Stimulated activated naive CD8-positive, alpha-beta T cell treated with anti-CD3 and anti-CD28 coated beads, Interleukin-15, amount 100 ng/mL, for 72 hours (primary cell): Measurements from ENCODE around the gene PLCG2.
A peak's percentile ranks its signal among the peaks of the same experiment; 100 is the strongest.
"Not testable (repeated sequence)": the region's sequence is repeated elsewhere in the genome, so short reads cannot be mapped to it uniquely, and the experiment has no call there.

Source experiments
- ATAC-seq: fragments of 150-1000 bp; cut with Tn5 transposase; 2 replicates; pipeline ENCODE4 v1.10.0; 2021; ENCODE audit warnings: mild to moderate bottlenecking, moderate library complexity
- DNase-seq, 2 donors: peaks; one replicate each; pipeline ENCODE4 v3.0.0; 2021 to 2022
- H3K27ac Mint-ChIP-seq, 2 donors: one replicate each; pipeline ENCODE4 v1.8.0; 2022; ENCODE audit warnings: mild to moderate bottlenecking in 2 of 2, mixed read lengths in 2 of 2, moderate library complexity in 2 of 2
- H3K27me3 Mint-ChIP-seq: one replicate; pipeline ENCODE4 v1.8.0; 2022; ENCODE audit warnings: mixed read lengths
- H3K4me1 Mint-ChIP-seq: one replicate; pipeline ENCODE4 v1.8.0; 2022; ENCODE audit warnings: mild to moderate bottlenecking, mixed read lengths
- H3K4me3 Mint-ChIP-seq, 2 donors: one replicate each; pipeline ENCODE4 v1.8.0; 2022; ENCODE audit warnings: mild to moderate bottlenecking in 2 of 2, mixed read lengths in 2 of 2, moderate library complexity in 1 of 2
- H3K9me3 Mint-ChIP-seq, 2 donors: one replicate each; pipeline ENCODE4 v1.8.0; 2022; ENCODE audit warnings: mixed read lengths in 2 of 2

Gene PLCG2

DNA sequence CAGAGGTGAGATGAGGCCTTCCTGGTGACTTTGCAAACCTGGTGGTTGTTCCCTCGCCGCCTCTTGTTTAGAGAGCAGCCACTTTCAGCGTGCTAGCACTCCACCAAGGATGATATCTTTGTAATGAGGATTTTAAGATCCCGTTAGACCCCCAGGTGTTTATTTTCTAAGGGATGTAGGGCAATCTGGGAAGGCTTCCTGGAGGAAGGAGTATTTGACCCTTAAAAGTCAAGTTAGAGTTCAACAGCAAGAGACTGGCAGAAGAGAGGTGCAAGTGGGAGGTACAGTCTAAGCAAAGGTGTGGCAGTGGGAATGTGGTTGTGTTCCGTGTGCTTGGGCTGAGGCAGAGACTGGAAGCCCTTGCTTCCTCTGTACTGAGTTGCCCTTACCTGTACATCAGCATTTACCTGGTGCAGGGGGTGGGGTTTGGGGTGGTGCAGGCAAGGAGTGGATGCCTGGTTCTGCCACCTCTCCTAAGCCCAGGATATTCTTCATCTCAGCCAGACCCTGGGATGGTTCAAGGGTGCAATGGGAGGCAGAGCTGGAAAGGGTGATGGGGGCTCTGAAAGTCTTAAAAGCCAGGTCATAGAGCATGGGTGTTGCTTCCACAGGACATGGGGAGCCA, 148.6 kb downstream of the PLCG2 start:
- Mint-ChIP-seq H3K4me1 (peaks cover 8% of the 10 kb centered on the region), H3K9me3 (no peaks in the 10 kb centered on the region), H3K27me3 (no peaks in the 10 kb centered on the region), H3K4me3 (no peak overlapping the region), H3K27ac (no peak overlapping the region)
- DNase-seq (no peak), ATAC-seq (no peak)

DNA sequence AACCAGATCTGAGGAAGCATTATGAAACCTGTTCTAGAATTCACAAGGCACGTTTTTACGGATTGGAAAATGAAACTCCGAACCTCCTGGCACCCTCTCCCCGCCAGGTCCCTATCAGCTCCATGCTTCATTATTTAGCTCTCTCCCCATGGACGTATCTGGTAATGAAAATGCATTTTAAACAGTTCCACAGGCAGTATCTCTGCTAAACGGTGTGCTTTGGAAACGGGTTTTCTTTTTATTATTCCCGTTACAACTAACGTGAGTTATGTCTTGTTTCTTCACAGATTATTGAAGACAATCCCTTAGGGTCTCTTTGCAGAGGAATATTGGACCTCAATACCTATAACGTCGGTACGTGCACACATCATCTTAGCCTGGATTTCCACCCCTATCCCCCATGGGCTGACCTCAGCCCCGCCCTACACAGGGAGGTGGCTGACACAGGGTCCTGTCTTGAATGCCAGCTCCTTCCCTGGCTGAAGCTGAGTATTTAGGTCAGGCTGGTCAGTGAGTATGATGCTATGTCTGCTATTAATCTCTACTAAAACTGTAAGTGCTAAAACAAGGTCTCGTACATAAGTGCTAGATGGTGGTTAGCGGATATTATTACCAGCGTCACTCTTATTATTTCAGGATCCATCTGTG, 149.3 kb downstream of the PLCG2 start:
- Mint-ChIP-seq H3K27ac (peak overlapping the region in 1 of 2 donors; percentile 89), H3K4me3 (no peak overlapping the region), H3K4me1 (peaks cover 8% of the 10 kb centered on the region)

DNA sequence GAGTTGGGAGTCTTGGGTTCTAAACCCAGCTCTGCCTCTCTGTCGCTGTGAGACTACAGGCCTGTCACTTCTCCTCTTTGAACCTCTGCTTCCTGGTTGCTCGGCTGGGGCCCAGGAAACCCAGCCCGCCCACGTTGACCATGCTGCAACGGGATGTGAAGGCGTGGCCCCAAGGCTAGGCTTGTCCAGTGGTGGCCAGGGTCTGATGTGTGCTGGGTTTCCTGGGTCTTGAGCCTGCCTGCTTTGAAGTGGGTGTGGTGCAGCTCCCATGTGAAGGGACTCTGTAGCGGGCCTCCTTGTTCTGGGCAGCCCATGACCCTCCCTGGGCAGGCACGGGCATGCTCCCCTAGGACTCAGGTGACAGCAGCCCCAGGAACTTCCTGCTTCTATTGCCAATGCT, 149.9 kb downstream of the PLCG2 start:
- H3K4me3 Mint-ChIP-seq = no peak overlapping the region
- H3K27ac Mint-ChIP-seq = peak overlapping the region; percentile 3 to 65
- ATAC-seq = peak; percentile 42
- no peaks in the 10 kb centered on the region for H3K9me3 Mint-ChIP-seq
- no peaks in the 10 kb centered on the region for H3K27me3 Mint-ChIP-seq
- peaks cover 8% of the 10 kb centered on the region for H3K4me1 Mint-ChIP-seq
- no peak for DNase-seq

More for the DNA sequence above, 149.3 kb downstream of the PLCG2 start:
- Mint-ChIP-seq H3K27me3 (no peaks in the 10 kb centered on the region), H3K9me3 (no peaks in the 10 kb centered on the region)
- no peak for ATAC-seq
- DNase-seq = no peak

DNA sequence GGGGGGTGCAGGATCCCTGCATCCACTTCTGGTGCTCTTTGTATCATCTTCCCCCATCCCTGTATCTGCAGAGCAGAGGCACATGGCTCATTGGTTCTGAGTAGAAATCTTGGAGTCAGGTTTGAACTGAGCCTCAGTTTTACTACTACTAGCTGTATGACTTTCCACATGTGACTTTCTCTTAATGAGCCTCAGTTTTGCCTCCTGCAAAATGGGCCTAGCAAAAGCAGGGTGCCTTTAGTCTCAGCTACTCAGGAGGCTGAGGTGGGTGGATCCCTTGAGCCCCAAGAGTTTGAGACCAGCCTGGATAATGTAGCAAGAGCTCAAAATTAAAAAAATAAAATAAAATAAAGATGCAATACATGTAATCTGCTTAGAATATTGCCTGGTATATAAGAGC, 150.8 kb downstream of the PLCG2 start:
- DNase-seq = no peak
- ATAC-seq = no peak
- H3K4me1 Mint-ChIP-seq = peaks cover 8% of the 10 kb centered on the region
- H3K4me3 Mint-ChIP-seq = no peak overlapping the region
- H3K27me3 Mint-ChIP-seq = no peaks in the 10 kb centered on the region
- no peaks in the 10 kb centered on the region for H3K9me3 Mint-ChIP-seq
- peak overlapping the region in 1 of 2 donors; percentile 49 for H3K27ac Mint-ChIP-seq

DNA sequence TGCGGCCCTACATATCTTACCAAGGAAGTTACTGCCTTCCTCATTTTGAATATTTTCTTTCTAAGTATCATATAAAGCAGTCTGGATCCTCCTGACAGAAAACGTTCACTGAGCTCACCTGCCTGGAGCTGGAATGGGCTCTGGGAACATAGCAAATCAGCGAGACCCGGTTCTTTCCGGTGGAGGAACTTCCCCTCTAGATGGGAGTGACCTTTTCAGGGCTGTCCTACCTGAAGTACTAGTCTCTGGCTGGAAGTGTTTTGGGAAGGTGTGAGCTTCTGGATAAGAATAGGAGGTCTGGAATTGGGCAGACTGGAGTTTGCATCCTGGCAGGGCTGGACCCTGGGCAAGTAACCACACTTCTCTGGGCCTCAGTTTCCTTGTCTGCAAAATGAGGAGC, 152.8 kb downstream of the PLCG2 start:
- no peaks in the 10 kb centered on the region for H3K27me3 Mint-ChIP-seq
- no peak for DNase-seq
- ATAC-seq = no peak
- no peak overlapping the region for H3K27ac Mint-ChIP-seq
- H3K4me1 Mint-ChIP-seq = peaks cover 8% of the 10 kb centered on the region
- H3K9me3 Mint-ChIP-seq = no peaks in the 10 kb centered on the region
- no peak overlapping the region for H3K4me3 Mint-ChIP-seq

DNA sequence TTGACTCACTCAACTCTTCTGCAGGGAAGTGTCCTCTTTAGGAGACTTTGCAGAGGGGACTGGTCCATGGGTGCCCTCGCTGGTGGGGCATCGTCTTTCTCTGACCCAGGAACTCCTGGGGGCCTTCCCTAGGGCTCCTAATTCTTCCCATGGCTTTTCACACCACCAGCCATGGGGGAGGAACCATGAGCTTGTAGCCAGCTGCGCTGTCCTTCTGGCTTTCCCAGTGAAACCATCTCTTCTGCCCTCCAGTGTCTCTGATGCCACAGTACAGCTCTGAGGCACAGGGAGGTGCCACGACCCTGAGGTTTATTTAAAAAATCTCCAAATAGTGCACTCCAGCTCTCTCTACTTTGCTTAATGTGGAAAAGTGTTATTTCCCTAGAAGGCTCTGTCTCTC, 153.6 kb downstream of the PLCG2 start:
- peaks cover 8% of the 10 kb centered on the region for H3K4me1 Mint-ChIP-seq
- H3K27ac Mint-ChIP-seq = no peak overlapping the region
- no peak overlapping the region for H3K4me3 Mint-ChIP-seq
- H3K9me3 Mint-ChIP-seq = no peaks in the 10 kb centered on the region
- no peaks in the 10 kb centered on the region for H3K27me3 Mint-ChIP-seq
- ATAC-seq (no peak), DNase-seq (no peak)

DNA sequence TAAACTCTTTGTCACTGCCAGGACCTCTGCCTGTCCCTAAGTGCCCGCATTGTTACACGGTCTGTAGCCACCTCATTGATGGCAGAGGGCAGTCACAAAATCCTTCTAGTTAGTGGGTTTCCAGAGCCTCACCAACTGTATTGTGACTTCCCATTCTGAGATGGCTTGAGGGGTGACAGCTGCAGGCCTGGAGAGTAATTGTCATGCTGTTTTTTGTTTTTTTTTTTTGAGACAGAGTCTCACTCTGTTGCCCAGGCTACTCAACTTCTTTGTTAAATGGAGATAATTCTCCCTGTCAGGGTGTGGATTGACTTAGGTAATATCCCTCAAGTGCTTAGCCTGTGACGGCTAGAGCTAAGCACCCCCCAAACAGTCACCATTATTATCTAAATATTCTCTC, 154.3 kb downstream of the PLCG2 start:
- Mint-ChIP-seq H3K4me1 (peaks cover 8% of the 10 kb centered on the region), H3K9me3 (no peaks in the 10 kb centered on the region), H3K27me3 (no peaks in the 10 kb centered on the region), H3K4me3 (no peak overlapping the region), H3K27ac (no peak overlapping the region)
- DNase-seq (no peak), ATAC-seq (no peak)

DNA sequence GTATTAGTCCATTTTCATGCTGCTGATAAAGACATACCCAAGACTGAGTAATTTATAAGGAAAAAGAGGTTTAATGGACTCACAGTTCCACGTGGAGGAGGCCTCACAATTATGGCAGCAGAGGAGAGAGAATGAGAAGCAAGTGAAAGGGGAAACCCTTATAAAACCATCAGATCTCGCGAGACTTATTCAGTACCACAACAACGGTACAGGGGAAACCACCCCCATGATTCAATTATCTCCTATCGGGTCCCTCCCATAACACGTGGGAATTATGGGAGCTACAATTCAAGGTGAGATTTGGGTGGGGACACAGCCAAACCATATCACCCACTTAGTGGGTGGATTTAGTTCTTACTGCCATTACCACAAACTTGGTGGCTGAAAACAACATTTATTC, 155.6 kb downstream of the PLCG2 start:
- not testable (repeated sequence) for H3K9me3 Mint-ChIP-seq, H3K4me3 Mint-ChIP-seq, H3K4me1 Mint-ChIP-seq, H3K27ac Mint-ChIP-seq, H3K27me3 Mint-ChIP-seq, DNase-seq, ATAC-seq

- Mint-ChIP-seq H3K27me3 (no peaks in the 10 kb centered on the region), H3K4me3 (no peak overlapping the region)
- DNase-seq = no peak
These were observed 157.3 kb downstream of the PLCG2 start for GRCh38 chr16:81936209-81937000.

GRCh38 chr16:81937305-81938038, 158.4 kb downstream of the PLCG2 start:
- DNase-seq = no peak
- Mint-ChIP-seq H3K27ac (no peak overlapping the region), H3K9me3 (no peaks in the 10 kb centered on the region), H3K4me3 (no peak overlapping the region), H3K27me3 (no peaks in the 10 kb centered on the region), H3K4me1 (no peaks in the 10 kb centered on the region)
- no peak for ATAC-seq

More at GRCh38 chr16:81936209-81937000, 157.3 kb downstream of the PLCG2 start:
- H3K9me3 Mint-ChIP-seq = no peaks in the 10 kb centered on the region
- no peaks in the 10 kb centered on the region for H3K4me1 Mint-ChIP-seq
- no peak for ATAC-seq
- H3K27ac Mint-ChIP-seq = no peak overlapping the region

DNA sequence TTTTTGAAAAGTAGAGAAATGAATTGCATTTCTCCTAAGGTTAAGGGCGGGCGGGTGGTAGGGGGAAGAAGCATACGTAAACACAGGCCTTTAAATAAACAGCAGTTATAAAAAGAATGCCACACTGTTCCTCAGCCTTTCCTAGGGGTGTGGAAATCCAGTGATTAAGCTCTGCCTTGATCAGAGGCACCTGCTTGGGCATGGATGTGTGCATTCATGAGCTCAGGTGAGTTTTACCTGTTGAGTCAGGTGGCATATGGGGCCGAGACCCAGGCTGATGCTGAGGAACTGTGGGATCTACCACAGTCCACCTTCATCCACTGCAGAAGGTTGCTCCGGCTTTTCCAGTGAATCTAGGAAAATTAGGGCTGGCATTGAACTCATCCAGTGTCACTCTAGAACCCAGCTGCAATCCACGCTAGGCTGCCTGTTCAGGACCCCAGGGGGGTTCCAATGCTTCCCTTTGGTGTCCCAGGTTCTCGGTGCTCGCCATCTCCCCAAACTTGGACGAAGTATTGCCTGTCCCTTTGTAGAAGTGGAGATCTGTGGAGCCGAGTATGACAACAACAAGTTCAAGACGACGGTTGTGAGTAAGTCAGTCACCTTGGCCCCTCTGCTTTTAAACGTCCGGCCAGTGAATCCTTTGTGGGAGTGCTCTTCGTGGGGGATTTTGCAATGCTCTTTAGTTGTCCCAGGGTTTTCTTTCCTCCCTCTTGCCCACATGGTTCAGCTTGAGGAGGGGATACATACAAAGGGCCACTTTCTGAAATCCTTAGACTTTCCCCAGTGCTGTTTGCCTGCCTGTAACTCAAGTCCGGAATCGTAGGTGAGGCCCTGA, 159.5 kb downstream of the PLCG2 start:
- Mint-ChIP-seq H3K9me3 (no peaks in the 10 kb centered on the region), H3K4me3 (no peak overlapping the region), H3K27me3 (no peaks in the 10 kb centered on the region), H3K4me1 (no peaks in the 10 kb centered on the region), H3K27ac (no peak overlapping the region)
- no peak for DNase-seq
- ATAC-seq = no peak

DNA sequence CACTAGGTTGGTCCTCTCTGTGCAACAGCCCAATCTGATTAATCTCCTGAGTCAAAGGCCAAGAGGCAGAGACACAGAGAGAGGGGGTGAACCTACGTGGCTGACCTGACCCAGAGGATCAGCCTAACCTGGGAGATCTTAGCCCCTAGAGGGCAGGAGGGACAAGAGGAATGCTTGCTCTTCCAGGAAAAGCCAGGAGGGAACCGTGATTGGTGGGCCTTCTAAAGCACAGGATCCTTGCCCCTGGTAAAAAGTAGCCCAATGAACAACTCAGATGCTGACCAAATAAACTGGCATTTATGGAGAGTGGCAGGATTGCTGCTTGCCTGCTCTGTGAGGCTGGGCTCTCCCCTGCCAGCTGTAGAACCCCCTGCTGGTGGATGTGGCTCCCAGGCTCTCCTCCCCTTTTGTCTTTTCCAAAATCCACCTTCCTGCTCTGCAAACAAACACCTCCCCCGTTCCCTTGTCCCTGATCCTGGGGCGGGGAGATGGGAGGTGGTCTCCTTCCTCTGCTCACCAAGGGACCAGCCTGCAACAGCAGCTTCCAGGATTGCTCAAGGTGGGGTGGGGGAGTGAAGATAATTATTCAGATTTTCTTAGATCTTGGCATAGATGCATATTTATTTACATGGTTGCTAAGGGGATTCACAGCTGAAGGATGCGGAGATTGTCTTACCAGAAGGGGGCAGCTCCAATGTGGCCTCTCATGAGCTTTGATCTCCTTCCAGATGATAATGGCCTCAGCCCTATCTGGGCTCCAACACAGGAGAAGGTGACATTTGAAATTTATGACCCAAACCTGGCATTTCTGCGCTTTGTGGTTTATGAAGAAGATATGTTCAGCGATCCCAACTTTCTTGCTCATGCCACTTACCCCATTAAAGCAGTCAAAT, 160.3 kb downstream of the PLCG2 start:
- Mint-ChIP-seq H3K9me3 (no peaks in the 10 kb centered on the region), H3K27ac (no peak overlapping the region), H3K4me3 (no peak overlapping the region), H3K27me3 (no peaks in the 10 kb centered on the region), H3K4me1 (no peaks in the 10 kb centered on the region)
- DNase-seq (no peak), ATAC-seq (no peak)

DNA sequence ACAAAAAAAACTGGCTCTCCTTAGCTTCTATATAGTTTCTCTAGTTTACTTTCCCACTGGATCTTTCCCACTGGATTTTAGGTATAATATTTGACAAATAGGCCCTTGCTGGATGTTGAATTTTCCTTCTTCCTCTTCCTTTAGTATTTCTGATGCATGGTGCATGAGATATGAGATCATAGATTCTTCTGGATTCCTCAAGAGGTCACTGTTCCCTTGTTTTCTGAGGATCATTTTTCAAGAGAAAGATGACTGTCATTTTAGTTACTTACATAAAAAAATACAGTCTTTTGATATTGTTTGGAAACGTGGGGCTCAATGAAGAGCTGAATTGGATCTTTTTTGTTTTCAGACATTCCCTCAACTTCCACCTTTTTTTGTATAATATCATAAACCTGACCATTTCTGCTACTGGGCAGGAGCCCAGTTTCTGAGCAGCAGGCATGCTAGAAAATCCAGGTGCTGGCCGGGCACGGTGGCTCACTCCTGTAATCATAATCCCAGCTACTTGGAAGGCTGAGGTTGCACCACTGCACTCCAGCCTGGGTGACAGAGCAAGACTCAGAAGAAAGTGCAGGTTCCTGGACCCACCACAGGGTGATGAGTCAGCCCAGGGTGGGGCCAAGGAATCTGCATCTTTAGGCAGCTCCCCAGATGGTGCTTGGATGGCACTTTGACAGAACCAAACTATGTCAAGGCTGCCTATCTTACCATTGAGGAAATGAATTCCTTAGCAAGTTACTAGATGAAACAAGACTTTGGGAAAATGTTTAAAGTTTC, 161.9 kb downstream of the PLCG2 start:
- ATAC-seq (peak; percentile 45), DNase-seq (no peak)
- H3K27me3 Mint-ChIP-seq = no peaks in the 10 kb centered on the region
- no peaks in the 10 kb centered on the region for H3K4me1 Mint-ChIP-seq
- no peaks in the 10 kb centered on the region for H3K9me3 Mint-ChIP-seq
- no peak overlapping the region for H3K27ac Mint-ChIP-seq
- no peak overlapping the region for H3K4me3 Mint-ChIP-seq
